NCI-H460 (cell line): ENCODE data around the gene ZNF526. TPM values are rescaled to one million over a fixed set of nuclear protein-coding genes. Genes with fewer than 3 reads are reported as not detected.

Source experiments
- DNase-seq: peaks from one replicate; pipeline ENCODE4 v3.0.0-alpha.2; 2016; ENCODE audit warnings: low read depth; ENCODE audit errors: extremely low read depth
- total RNA-seq: library from RNA; depleted of rRNA; stranded (reverse); fragments of >200 nt; shearing (Covaris generic); gene quantifications from 2 replicates; pipeline ENCODE4 v1.2.3, GENCODE V29; 2014

Gene ZNF526
- total RNA-seq, 1 experiment from 2014 or later: 4.4 TPM

DNA sequence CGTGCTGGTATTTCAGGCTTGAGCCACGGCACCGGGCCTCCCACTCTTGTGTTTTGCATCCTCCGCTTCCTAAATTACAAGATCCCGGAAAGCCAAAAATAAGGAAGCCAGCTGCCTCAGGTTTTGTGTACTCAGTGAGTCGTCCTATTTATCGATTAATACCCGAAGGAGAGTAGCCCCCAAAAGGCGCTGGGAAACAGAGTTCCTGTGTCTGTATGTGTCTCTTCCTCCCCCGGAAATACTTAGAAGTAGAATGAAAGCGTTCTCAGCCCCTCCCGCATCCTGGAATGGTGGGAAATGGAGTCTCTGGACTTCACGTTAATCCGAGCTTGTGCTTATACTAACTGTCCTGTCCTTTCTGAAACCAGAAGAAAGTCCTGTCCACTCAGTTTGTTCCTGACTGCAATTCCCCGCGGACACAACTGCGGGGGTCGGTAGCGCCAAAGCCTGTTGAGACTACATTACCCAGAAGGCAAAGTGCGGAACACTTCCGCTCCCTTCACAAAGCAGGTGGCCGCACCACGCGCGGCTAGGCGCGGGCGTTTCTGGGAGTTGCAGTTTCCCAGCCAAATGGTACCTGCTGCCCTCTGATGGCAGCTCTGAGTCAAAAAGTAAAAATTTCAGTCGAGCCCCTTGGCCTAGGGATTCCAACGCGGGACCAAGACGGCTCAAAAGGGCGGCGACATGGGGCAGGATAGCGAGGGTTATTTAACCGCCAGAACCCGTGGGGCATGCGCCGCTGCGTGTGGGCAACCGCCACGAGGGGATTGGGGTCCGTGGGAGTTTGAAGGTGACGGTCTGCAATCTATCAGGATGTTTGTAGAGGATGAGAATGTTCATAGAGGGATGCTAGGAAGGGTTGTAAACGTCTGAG lies 24.5 kb downstream of the ZNF526 start:
- peak; percentile 87 for DNase-seq

DNA sequence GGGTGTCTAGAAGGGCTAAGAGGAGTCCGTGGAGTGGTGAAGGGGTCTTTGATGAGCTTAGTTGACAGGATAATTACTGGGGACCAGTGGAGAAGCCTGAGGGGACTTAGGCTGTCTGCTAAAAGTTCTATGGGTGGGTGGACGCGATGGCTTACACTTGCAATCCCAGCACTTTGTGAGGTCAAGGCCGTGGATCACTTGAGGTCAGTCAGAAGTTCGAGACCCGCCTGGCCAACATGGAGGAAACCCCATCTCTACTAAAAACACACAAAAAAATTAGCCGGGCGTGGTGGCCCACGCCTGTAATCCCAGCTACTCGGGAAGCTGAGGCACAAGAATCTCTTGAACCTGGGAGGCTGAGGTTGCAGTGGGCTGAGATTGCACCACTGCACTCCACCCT lies 25.1 kb downstream of the ZNF526 start:
- no peak for DNase-seq

DNA sequence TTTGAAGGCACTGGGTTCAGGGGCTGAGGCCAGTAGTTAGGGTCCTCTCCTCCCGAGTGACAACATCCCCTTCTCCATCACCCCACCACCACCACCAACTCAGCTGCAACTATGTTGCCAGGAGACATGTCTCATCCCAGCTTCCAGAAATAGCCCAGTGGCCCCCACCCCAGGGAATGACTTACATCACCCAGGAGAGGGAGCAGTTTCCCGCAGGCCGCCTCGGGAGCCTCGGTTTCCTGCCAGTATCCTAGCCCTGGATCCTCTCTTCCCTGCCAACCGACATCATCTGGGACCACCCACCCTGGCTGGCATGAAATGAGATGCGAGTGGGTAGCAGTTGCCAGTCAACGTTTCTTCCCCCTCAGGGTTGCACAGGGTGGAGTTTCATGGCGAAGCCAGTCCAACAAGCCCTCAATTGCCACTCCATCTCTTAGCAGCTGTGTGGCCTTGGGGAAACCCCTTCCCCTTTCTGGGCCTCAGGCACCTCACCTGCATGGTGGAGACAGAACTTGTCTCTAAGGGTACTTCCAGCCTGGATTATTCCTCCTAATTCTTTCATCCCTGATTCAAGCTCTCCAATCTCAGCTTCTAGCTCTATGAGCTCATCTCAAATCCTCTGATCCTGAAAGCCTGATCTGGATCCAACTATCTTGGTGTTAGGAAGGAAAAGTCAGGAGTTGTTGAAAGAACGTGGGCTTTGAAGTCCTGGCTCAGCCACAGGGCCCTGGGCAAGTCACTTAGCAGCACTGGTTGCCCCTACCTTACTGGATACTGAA lies 26.2 kb downstream of the ZNF526 start:
- peak; percentile 43 for DNase-seq

DNA sequence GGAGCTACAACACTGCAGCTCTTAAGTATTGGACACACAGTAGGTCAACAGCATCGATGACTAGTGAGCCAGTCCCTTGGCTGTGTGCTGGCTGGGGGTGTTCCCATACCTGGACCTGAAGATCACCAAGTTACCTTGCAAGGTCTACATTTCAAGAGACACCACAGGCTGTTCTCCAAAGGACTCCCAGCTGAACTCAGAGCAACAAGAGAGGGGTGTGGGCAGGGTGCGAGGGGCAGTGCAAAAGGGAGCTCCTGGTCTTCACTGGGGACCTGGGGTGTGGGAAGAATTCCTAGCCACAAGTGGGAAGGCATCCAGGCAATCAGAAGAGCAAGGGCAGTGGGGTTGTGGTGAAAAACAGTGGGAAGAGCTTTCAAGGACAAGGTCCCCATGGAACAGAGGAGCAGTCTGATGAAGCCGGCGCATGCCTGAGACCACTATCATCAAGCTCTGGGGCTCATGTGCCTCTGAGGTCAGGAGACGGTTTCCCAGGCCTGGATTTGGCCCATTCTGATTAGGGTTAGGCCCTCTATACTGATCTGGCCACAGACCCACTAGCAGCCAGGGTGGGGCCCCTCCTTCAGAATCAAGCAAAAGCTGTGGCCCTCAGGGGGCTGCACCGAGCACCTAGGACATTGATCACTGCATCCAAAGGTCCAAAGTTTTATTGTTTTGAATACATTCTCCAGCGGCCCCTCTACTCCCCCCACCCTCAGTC lies 27.0 kb downstream of the ZNF526 start:
- DNase-seq: no peak

DNA sequence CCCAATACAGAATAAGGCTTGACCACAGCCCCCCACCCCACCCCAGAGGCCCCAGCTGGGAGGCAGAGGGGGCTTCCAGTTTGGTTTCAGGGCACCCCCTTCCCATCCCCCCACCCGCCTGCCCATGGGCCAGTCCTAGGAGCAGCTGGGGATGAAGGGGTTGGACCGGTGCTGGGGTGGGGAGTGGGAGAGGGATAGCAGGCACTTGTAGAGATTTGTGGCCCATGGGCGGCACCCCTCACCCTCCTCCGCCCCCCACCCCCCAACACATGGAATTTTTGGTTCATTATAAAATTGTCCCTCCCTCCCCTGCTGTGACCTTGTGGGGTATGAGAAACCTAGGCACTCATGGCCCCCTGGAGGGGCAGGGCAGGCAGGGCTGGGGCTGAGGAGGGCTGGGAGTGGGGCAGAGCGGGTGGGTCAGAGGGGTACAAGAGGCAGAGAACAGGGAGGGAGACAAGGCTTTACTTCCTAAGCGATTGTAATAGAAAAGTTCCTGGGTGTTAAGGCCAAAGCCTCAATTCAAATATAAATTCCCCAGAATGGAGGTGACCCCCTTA lies 27.6 kb downstream of the ZNF526 start:
- no peak for DNase-seq

DNA sequence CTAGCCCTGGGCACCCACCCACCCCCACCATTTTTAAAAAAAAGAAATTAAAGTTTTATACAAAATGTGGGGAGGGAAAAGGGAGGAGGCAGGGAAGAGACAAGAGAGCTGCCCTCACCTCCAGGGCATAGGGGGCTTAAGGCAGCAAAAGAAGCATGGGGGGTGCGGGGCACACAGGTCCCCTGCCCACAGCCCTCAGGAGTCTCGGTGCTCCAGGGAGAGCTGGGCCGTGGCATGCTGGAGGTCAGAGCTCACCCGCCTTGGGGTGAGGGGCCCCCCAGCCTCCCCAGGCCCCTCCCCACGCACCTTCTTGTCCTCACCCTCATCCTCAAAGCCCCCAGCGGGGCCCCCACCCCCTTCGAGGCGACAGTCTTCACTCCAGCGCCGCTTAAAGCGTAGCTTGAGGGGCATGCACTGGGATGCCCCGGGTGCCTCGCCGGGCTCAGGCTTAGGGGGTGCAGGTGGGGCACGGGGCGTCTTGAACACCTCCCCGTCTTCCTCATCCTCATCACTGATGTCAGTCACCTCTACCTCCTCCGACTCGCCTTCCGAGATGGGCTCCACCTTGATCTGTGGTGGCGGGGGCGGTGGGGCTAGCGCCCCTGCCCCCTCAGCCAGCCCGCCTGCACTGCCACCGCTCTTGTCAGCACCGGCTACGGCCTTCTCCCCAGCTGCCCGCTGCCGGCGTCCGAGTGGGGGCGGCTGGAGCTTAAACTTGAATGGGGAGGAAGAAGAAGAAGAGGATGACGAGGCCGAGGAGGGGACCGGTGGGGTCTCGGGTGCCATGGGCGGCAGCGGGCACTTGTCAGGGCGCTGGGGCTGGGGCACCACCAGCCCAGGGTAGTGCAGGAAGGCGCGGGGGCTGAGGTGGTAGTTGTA lies 28.4 kb downstream of the ZNF526 start:
- no peak for DNase-seq

DNA sequence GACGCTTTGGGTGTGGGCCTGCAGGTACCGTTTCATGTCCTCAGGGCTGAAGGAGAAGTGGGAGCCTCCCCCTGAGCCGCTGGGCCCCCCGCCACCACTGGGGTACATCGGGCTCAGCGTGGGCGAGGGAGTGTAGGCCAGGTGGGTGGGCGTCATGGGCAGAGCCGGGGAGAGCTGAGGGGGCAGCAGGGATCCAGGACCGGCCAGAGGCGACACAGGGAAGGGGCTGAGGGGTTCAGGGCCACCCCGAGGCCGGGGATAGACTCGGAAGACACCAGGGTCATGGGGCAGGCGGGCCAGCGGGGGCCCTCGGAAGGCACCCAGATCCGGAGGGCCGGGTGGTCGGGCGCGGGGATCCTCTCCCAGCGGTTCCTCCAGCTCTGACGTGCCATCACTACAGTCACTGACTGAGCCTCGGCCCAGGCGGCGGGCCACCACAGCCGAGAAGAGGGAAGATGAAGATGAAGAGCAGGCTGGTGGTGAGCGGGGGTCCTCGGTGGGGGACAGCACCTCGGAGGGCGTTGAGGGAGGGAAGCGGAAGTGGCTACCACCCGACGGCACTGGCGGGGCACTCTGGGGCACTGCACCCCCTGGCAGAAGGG lies 29.1 kb downstream of the ZNF526 start:
- DNase-seq: no peak

DNA sequence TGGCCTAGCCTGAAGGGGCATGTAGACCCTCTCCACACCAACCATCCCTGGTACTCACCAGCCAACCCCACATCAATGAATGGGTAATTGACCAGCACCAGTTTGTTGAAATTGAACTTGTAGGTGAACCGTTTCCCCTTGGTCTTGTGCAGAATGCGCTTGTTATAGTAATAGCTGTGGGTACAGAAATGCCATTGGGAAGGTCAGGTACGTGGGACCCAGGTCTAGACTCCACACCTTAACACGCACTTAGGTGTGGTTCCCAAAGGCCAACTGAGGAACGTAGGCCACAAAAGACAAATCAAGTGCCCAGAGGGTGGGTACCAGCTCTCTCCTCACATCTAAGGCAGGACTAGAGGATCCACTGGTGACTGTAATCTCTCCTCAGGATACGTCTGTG lies 29.7 kb downstream of the ZNF526 start:
- no peak for DNase-seq

DNA sequence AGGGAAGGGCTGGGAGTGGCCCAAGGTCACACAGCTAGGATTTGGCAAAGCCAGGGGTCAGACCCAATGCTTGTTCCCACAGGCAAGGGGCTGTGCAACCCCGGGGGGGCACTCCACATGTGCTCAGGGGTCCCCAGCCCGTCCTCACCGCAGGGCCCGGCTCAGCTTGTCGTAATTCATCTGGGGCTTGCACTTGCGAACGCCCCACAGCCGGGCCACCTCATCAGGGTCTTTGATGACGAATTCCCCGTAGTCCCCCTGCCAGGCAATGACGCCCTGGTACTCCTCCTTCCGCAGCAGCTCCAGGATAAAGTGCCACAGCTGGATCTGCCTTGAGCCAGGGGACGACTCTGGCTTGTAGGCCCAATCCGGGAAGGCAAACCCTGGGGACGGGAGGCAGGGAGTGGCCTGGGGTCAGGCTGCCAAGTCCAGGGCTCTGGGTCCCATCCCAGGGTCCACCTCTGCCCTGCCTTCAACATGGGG lies 30.1 kb downstream of the ZNF526 start:
- no peak for DNase-seq

DNA sequence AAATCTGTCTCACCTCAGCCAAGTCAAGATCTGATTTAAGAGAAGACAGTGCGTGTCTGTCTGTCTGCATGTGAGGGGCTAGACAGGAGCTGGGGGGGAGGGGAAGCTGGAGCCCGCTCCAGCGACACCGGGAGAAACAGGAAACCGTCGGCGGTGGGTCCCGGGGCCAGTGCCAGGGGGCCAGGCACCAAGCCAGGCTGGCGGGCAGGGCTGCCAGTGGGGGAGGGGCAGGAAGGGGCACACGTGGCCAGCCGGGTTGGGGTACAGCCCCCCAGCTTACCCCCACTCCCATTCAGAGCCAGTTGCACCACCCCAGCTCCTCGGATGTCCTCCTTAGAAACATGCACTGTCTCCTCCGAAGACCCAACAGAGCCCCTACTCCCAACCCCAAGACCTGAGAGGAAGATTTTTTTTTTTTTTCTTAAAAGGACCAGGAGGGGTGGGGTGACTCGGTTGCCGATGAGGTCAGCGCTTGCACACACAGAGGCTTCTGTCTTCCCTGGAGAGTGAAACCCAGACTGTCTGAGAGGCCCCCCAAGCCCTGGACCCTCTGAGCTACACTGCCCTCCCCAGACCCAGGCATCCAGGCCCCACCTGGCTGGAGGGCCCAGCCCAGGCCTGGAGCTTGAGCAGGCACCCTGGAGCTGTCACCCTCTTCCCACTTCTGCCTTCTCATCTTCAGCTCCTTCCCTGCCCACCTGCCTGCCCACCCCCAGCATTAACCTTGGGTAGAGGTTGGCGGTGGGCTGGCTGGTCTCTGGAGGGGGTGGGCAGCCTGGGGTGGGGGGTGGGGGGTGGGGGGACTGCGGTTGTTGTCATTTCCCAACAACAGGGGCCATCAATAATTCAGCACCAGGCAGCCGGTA lies 30.8 kb downstream of the ZNF526 start:
- DNase-seq: no peak

DNA sequence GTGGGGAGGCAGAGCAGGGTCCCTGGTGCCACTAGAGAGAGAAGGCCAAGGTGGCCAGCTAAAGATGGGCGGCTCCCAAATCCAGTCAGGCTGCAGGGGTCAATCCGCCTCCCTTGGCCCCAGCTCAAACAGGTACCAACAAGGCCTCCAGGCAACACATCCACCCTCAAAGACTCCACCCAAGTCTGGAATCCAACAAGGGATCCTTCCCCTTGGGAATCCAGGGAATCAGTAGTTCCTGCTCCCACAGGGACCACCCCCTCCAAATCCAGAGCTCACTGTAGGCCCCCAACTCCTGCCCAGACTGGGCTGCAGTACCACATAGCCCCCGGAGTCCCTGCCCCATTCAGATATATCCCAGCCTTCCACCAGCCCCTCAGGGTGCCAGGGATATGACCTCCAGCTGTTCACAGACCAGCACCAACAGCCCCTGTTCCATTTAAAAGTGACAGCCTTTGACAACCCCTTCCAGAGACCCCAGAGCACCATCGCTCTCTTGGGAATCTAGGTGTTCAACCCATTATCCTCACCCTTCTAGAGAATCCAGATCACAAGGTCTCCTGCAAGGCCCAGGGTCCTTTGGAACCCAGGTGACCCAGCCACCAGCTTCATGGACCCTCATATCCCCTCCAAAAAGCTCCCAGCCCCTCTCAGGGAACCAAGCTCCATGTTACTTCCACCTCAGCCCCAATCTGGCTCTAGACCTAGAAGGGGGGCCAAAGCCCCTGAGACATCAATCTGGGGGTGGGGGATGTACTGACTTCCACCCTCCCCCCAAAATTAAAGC lies 31.7 kb downstream of the ZNF526 start:
- DNase-seq: no peak

DNA sequence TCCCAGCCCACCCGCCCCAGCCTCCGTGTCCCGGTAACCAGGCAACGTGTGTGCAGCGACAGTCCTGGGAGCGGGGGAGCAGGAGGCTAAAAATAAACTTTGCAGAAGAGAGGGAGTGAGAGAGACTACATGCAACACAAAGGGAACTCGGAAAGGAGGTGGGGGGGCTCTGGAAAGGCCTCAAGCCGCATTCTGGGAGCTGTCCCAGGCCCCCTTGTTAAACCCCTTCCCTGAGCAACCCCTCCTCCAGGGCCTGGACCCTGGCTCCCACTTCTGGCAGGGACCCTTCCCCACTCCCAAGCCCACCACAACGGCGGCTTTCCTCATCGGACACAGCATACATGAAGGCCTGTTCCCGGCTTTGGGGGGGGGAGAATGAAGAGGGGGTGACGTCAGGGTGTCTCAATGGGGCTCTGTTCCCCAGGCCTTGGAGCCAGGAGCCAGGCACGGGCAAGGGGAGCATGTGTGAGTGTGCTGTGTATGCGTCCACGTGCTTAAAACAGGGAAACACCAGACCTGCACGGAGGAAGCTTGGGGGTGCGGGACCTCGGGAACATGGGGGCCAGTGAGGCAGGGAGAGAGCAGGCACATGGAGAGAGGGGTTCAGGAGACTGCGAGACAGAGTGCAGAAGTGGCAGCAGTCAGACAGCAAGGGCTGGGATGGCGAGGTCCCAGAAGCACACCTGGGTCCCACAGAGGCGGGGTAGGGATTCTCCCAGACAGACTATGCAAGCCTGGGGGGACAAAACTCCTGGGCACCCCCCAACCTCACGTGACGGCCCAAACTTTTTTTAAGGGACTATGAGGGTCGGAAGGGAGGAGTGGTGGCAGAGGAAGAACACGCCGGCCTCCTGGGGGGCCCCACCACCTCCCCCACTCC lies 32.5 kb downstream of the ZNF526 start:
- DNase-seq: no peak

DNA sequence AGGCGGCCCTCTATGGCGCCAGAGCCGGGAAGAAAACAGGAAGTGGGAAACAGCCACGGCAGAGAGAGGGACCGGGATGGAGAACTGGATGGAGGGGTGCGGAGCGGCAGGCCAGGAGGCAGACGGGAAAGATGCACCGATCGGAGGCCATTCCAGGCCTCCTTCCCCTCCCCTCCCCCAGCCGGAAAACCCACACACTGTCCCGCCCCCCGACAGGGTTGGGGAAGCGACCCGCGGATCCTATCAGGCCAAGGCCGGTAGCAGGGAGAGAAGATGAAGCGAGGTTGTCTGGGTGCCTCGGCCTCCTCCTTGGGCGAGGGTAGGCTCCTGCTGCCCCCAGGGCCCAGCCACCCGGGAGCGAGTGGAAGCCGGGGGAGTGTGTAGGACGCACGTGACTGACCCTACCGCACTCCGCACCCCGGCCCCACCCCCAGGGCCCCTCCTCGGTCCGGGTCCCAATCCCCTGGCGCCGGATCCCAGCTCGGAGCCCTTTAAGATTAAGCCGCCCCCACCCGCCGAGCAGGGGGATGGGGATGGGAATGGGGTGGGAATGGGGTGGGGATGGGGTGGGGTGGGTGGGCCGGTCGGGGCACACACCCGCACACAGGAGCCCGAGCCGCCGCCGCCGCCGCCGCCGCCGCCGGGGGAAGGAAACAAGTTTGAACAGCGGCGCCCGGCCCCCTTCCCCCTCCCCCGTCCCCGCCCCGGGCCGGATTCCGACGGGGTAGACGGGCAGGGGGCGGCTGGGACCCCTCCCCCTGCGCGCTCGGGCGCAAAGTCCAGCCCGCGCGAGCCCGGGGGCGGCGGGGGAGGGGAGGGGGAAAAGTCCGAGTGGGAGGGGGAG lies 33.4 kb downstream of the ZNF526 start:
- no peak for DNase-seq

DNA sequence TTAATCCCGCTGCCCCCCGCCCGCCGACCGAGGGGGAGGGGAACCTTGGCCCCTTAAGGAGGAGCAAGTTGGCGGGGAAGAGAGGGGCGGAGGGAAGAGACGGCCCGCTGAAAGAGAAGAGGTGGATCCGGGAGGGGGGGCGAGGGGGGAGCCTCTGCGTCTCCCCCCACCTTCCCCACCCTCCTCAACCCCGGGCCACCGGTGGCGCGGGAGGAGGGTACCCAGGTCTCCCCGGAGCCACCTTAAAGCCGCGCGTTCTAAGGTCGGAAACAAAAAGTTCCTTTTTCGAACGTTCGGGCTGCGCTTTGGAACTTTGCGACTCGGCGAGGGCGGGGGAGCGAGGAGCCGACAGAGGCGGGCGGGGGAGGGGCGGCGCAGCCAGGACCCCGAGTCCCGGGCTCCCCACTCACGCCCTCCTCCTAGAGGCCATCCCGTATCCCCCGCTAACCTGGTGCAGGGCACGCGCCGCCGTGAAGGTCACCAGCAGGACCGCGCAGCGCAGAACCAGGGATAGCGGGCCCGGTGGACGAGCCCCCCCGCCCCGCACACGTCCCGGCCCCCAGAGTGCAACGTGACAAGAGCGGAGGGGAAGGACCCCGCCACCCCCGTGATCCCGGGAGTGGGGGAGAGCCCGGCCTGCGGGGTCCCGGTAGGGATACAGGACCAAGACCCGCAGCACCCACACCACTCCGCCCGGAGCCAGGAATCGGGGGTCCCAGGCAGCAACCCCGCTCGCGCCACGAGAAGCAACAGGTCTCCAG lies 34.2 kb downstream of the ZNF526 start:
- no peak for DNase-seq
